KOPT-K1 (cell line): Measurements from ENCODE around the gene RNASET2.
"Not testable (repeated sequence)": the region's sequence is repeated elsewhere in the genome, so short reads cannot be mapped to it uniquely, and the experiment has no call there.

Experiments used
- H3K27ac ChIP-seq: fragments of 200-600 bp; sonication (generic); 2 replicates; pipeline ENCODE4 v1.5.1; 2016; ENCODE audit warnings: antibody characterized with exemption, mild to moderate bottlenecking, low read depth, low read length; ENCODE audit not compliant: poor library complexity, severe bottlenecking
- H3K36me3 ChIP-seq: fragments of 200-600 bp; sonication (generic); 2 replicates; pipeline ENCODE4 v1.5.1; 2017; ENCODE audit warnings: antibody characterized with exemption, mild to moderate bottlenecking, low read length, moderate library complexity; ENCODE audit not compliant: insufficient read depth
- H3K9me3 ChIP-seq: fragments of 200-600 bp; sonication (generic); 2 replicates; pipeline ENCODE4 v1.5.1; 2017; ENCODE audit warnings: antibody characterized with exemption, low read length, mild to moderate bottlenecking; ENCODE audit not compliant: insufficient read depth, poor library complexity, severe bottlenecking

Gene RNASET2

GRCh38 chr6:166907871-166908806, 48.2 kb downstream of the RNASET2 start:
- Histone ChIP-seq H3K36me3 (no peaks in the 10 kb centered on the region), H3K27ac (peak overlapping the region; percentile 51), H3K9me3 (no peaks in the 10 kb centered on the region)

DNA sequence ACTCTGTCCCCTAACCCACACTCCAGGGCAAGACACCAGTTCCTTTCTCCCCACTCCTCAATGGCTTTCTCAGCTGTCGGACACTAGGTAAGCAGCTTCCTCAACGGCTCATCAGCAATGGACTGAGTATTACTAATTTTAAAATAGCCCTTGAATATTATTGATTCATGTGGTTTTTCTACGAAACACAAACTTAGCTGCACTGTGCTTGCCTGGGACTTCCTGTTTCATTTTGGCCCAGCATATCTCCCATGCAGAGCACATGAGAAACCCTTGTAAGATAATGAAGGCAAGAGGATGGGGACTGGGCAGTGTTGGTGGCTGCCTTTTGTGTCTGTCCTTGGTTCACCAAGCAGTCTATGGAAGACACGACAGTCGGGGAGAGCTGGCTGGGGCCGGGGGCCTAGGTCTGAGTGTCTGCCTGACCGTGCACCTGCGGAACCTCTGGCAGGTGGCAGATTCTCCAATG, 48.9 kb downstream of the RNASET2 start:
- Histone ChIP-seq H3K9me3 (no peaks in the 10 kb centered on the region), H3K27ac (peak overlapping the region; percentile 51), H3K36me3 (no peaks in the 10 kb centered on the region)

- Histone ChIP-seq H3K27ac (peak overlapping the region; percentile 51), H3K36me3 (no peaks in the 10 kb centered on the region), H3K9me3 (no peaks in the 10 kb centered on the region)
Observed at GRCh38 chr6:166906376-166907044, 49.8 kb downstream of the RNASET2 start.

DNA sequence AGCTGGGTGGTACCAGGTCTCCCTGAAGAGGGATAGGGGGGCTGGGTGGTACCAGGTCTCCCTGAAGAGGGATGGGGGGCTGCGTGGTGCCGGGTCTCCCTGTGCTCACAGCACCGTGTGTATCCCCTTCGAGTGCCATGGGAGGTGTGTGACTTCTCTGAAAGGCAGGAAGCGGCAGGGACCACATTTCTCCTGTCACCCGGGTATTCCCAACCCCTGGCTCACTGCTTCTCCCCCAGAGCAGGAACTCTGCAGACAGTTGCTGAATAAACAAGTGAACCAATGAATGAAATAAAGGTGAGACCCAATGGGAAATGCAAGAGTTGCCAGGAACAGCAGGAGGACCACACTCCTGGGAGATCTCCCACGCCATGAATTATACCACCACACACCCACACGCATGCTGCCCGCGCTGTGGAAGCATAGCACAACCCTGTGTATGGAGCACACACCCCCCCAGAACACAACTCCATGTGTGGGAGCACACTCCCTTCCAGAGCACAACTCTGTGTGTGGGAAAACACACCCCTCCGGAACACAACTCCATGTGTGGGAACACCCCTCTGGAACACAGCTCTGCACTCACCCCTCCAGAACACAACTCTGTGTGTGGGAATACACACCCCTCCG, 50.7 kb downstream of the RNASET2 start:
- H3K27ac ChIP-seq, result no peak overlapping the region
- H3K36me3 ChIP-seq, result no peaks in the 10 kb centered on the region
- no peaks in the 10 kb centered on the region for H3K9me3 ChIP-seq

- no peak overlapping the region for H3K27ac ChIP-seq
- no peaks in the 10 kb centered on the region for H3K36me3 ChIP-seq
- H3K9me3 ChIP-seq, result no peaks in the 10 kb centered on the region
Observed at GRCh38 chr6:166905013-166905412, 51.3 kb downstream of the RNASET2 start.

DNA sequence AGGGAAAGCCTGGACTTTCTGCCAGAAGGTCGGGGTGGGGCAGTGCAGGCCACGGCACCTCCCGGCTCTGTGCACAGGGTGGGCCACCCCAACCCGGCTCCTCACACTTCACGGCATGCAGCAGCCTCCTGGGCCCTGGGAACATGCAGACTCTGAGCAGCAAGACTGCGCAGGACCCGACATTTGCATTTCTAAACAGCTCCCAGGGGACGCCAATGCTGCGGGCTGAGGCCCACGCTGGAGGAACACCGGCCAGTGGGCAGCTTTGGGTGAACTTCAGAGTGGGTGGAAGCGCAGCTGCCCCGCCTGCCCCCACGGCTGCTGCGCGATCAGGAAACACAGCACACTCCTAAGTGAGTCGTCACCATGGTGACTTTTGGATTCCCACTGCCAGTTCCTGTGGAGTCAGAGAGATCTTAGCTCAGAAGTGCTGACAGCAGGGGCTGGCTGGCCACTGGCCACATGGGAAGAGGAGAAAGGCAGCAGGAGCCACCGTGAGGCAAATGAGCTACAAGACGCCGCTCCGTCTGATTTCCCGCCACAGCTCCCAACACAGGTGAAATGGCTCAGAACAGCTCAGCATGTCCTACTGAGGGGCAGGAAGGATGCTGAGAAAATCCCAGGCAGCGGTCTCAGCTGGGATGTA, 52.1 kb downstream of the RNASET2 start:
- Histone ChIP-seq H3K27ac (no peak overlapping the region), H3K36me3 (no peaks in the 10 kb centered on the region), H3K9me3 (no peaks in the 10 kb centered on the region)

GRCh38 chr6:166903500-166903899, 52.9 kb downstream of the RNASET2 start:
- no peaks in the 10 kb centered on the region for H3K36me3 ChIP-seq
- H3K9me3 ChIP-seq, result no peaks in the 10 kb centered on the region

GRCh38 chr6:166903027-166903426, 53.3 kb downstream of the RNASET2 start:
- H3K9me3 ChIP-seq, result no peaks in the 10 kb centered on the region
- H3K27ac ChIP-seq, result no peak overlapping the region
- H3K36me3 ChIP-seq, result no peaks in the 10 kb centered on the region

More at GRCh38 chr6:166903500-166903899, 52.9 kb downstream of the RNASET2 start:
- H3K27ac ChIP-seq, result no peak overlapping the region

DNA sequence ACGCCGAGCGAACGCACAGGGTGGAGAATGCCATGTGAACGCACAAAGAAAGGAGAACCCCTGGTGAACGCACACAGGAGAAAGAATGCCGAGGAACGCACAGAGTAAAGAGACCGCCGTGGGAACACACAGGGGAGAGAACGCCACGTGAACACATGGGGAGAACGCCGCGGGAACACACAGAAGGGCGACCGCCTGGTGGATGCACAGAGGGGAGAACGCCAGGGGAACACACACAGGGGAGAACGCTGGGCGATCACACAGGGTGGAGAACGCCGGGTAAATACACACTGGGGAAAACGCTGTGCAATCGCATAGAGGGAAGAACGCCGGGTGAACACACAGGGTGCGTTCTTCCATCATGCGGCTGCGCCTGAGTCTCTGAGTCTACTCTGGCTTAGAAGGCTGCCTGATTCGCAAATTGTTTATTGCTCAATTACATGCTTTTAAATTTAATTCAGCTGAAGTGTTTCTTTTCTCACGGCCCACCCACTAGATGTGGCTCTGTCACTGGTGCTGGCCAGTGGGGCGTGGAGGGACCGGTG, 54.1 kb downstream of the RNASET2 start:
- H3K36me3 ChIP-seq, result no peaks in the 10 kb centered on the region
- H3K27ac ChIP-seq, result no peak overlapping the region
- H3K9me3 ChIP-seq, result no peaks in the 10 kb centered on the region

- Histone ChIP-seq H3K36me3 (no peaks in the 10 kb centered on the region), H3K27ac (no peak overlapping the region), H3K9me3 (no peaks in the 10 kb centered on the region)
Observed at GRCh38 chr6:166901626-166902025, 54.7 kb downstream of the RNASET2 start.

DNA sequence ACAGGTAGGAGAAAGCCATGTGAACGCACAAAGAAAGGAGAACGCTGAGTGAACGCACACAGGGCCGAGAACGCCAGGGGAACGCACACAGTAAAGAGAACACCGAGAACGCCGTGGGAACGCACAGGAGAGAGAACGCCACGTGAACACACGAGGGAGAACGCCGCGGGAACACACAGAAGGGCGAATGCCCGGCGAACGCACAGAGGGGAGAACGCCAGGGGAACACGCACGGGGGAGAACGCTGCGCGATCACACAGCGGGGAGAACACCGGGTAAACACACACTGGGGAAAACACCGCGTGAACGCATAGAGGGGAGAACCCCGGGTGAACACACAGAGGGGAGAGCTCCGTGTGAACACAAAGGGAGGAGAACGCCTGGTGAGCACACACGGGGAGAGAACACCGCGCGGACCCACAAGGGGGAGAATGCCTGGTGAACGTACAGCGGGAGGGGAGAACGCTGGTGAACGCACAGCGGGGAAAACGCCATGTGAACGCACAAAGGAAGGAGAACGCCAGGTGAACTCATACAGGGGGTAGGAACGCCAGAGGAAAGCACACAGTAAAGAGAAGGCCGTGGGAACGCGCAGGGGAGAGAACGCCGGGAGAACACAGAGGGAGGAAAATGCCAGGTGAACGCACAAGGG, 55.3 kb downstream of the RNASET2 start:
- Histone ChIP-seq H3K27ac (no peak overlapping the region), H3K36me3 (no peaks in the 10 kb centered on the region), H3K9me3 (no peaks in the 10 kb centered on the region)

DNA sequence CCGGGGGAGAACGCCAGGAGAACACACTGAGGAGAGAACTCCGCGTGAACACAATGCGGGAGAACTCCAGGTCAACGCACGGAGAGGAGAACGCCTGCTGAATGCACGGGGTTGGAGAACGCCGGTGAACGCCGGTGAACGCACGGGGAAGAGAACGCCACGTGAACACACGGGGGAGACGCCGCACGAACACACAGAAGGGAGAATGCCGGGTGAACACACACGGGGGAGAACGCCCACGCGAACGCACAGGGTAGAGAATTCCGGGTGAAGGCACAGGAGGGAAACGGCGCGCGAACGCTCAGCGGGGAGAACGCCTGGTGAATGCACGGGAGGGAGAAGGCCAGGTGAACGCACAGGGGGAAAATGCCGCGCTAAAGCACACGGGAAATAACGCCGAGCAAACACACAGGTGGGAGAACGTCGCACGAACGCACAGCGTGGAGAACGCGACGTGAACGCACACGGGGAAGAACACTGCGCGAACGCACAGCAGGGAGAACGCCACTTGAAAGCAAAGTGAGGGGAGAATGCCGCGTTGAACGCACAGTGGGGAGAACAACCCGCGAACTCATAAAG, 56.1 kb downstream of the RNASET2 start:
- Histone ChIP-seq H3K27ac (no peak overlapping the region), H3K36me3 (no peaks in the 10 kb centered on the region), H3K9me3 (no peaks in the 10 kb centered on the region)

DNA sequence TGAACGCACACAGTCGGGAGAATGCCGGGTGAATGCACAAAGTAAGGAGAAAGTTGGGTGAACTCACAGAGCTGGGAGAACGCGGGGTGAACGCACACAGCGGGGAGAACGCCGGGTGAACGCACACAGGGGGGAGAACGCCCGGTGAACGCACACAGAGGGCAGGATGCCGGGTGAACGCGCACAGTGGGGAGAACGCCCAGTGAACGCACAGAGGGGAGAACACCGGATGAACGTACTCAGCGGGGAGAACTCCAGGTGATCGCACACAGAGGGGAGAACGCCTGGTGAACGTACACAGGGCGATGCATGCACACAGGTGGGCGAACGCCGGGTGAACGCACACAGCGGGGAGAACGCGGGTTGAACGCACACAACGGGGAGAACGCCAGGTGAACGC, 57.4 kb downstream of the RNASET2 start:
- Histone ChIP-seq H3K36me3 (no peaks in the 10 kb centered on the region), H3K9me3 (no peaks in the 10 kb centered on the region), H3K27ac (no peak overlapping the region)

DNA sequence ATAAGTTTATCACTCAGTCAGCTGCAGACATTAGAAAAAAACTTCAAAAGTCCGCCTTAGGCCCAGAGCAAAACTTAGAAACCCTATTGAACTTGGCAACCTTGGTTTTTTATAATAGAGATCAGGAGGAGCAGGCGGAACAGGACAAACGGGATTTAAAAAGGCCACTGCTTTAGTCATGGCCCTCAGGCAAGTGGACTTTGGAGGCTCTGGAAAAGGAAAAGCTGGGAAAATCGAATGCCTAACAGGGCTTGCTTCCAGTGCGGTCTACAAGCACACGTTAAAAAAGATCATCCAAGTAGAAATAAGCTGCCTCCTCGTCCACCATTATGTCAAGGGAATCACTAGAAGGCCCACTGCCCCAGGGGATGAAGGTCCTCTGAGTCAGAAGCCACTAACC, 61.7 kb downstream of the RNASET2 start:
- not testable (repeated sequence) for H3K9me3 ChIP-seq, H3K36me3 ChIP-seq, H3K27ac ChIP-seq
